ENCODE data around the gene LRRN4CL.
A peak's percentile ranks its signal among the peaks of the same experiment; 100 is the strongest.

Gene LRRN4CL

GRCh38 chr11:62646825-62647608 lies 42.3 kb downstream of the LRRN4CL start:
- no peak for DNase-seq (ENCODE audit: low read depth)

- DNase-seq (ENCODE audit: low read depth), result peak; percentile 95
These were observed 43.1 kb downstream of the LRRN4CL start, which contains the start of gene GANAB for GRCh38 chr11:62645946-62646824. Gene GANAB, minus strand, starts transcription at chr11:62646613. Its CDS starts 14 bp downstream, at chr11:62646599.

- no peak for DNase-seq (ENCODE audit: low read depth)
These were observed 43.7 kb downstream of the LRRN4CL start for GRCh38 chr11:62645671-62645945.

GRCh38 chr11:62644220-62644619 lies 45.1 kb downstream of the LRRN4CL start:
- DNase-seq (ENCODE audit: low read depth), result no peak
